Stimulated activated naive CD8-positive, alpha-beta T cell treated with anti-CD3 and anti-CD28 coated beads, Interleukin-15, amount 100 ng/mL, for 72 hours (primary cell): ENCODE data around the gene CA10.

Experiments used
- ATAC-seq: fragments of 150-1000 bp; cut with Tn5 transposase; 2 replicates; pipeline ENCODE4 v1.10.0; 2021; ENCODE audit warnings: mild to moderate bottlenecking, moderate library complexity
- DNase-seq, 2 donors: peaks; one replicate each; pipeline ENCODE4 v3.0.0; 2021 to 2022
- H3K27ac Mint-ChIP-seq, 2 donors: one replicate each; pipeline ENCODE4 v1.8.0; 2022; ENCODE audit warnings: mild to moderate bottlenecking in 2 of 2, mixed read lengths in 2 of 2, moderate library complexity in 2 of 2
- H3K27me3 Mint-ChIP-seq: one replicate; pipeline ENCODE4 v1.8.0; 2022; ENCODE audit warnings: mixed read lengths
- H3K4me1 Mint-ChIP-seq: one replicate; pipeline ENCODE4 v1.8.0; 2022; ENCODE audit warnings: mild to moderate bottlenecking, mixed read lengths
- H3K4me3 Mint-ChIP-seq, 2 donors: one replicate each; pipeline ENCODE4 v1.8.0; 2022; ENCODE audit warnings: mild to moderate bottlenecking in 2 of 2, mixed read lengths in 2 of 2, moderate library complexity in 1 of 2
- H3K9me3 Mint-ChIP-seq, 2 donors: one replicate each; pipeline ENCODE4 v1.8.0; 2022; ENCODE audit warnings: mixed read lengths in 2 of 2

Gene CA10

DNA sequence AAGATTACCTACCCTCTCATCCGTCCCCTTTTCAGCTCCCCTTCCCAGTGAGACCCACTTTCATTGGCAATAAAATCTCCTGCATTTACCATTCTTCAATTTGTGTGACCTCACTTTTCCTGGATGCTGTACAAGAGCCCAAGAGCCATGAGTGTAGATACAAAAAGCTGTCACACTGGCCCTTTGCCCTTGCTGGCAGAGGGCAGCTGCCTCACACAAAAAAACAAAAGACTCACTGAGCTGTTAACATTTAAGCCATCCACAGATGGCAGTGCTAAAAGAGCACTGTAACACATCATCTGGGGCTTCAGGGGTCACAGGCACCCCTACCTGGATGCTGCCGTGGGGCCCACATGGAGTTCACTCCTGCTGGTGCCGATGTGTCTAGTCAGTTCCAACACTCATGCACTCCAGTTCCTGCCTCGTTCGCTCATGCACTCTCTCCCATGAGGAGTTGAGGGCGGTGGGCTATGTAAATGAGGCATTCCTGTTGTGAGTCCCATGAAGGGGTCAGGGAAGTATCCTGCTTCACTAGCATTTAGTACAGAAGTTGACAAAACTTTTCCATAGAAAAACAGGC is 123.1 kb downstream of the CA10 start:
- DNase-seq (no peak), ATAC-seq (no peak)
- Mint-ChIP-seq H3K4me3 (no peak overlapping the region), H3K4me1 (no peaks in the 10 kb centered on the region), H3K27ac (no peak overlapping the region), H3K9me3 (no peaks in the 10 kb centered on the region), H3K27me3 (peaks cover 3% of the 10 kb centered on the region)

GRCh38 chr17:52032454-52032853 is 126.1 kb downstream of the CA10 start:
- DNase-seq (no peak), ATAC-seq (no peak)
- no peak overlapping the region for H3K4me3 Mint-ChIP-seq
- peaks cover 9% of the 10 kb centered on the region for H3K27me3 Mint-ChIP-seq
- H3K4me1 Mint-ChIP-seq, result no peaks in the 10 kb centered on the region
- H3K9me3 Mint-ChIP-seq, result no peaks in the 10 kb centered on the region
- H3K27ac Mint-ChIP-seq, result no peak overlapping the region

DNA sequence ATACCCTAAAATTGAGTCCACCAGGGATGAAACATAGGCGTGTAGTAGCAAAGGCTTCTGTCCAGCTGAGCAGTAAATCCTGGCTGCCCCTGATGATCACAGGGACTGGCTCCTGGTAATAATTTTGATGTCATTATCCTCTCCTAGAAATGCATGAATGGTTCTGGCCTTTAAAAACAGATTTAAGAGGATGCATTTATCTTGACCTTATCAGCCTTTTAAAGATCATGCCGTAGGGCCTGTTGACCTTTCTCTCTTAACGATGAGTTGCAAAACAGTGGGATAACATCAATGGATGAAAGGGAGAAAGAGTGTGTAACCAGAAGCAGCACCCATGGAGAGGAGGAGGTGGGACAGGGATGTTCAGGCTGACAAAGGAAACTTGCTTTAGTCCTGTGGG is 128.5 kb downstream of the CA10 start:
- no peaks in the 10 kb centered on the region for H3K4me1 Mint-ChIP-seq
- H3K27me3 Mint-ChIP-seq, result peaks cover 9% of the 10 kb centered on the region
- DNase-seq (no peak), ATAC-seq (no peak)
- no peak overlapping the region for H3K27ac Mint-ChIP-seq
- H3K9me3 Mint-ChIP-seq, result no peaks in the 10 kb centered on the region
- H3K4me3 Mint-ChIP-seq, result no peak overlapping the region

GRCh38 chr17:52027620-52028295 is 130.8 kb downstream of the CA10 start:
- DNase-seq (no peak), ATAC-seq (no peak)

DNA sequence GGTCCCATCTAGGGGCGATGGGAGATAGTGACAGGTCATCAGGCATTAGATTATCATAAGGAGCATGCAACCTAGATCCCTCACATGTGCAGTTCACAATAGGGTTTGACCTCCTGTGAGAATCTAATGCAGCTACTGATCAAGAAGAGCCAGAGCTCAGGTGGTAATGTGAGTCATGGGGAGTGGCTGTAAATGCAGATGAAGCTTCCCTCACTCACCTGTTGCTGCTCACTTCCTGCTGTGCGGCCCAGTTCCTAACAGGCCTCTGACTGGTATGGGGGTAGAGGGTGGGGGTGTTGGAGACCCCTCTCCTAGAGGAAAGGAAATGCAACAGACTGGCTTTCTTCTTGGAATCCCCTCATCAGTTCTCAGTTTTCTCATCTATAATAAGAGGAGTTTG is 131.4 kb downstream of the CA10 start:
- H3K27ac Mint-ChIP-seq, result no peak overlapping the region
- peaks cover 9% of the 10 kb centered on the region for H3K27me3 Mint-ChIP-seq
- no peaks in the 10 kb centered on the region for H3K9me3 Mint-ChIP-seq
- DNase-seq, result no peak
- H3K4me3 Mint-ChIP-seq, result no peak overlapping the region
- ATAC-seq, result no peak
- H3K4me1 Mint-ChIP-seq, result no peaks in the 10 kb centered on the region

More at GRCh38 chr17:52027620-52028295, 130.8 kb downstream of the CA10 start:
- H3K27me3 Mint-ChIP-seq, result peaks cover 9% of the 10 kb centered on the region
- no peaks in the 10 kb centered on the region for H3K4me1 Mint-ChIP-seq
- H3K27ac Mint-ChIP-seq, result no peak overlapping the region
- no peak overlapping the region for H3K4me3 Mint-ChIP-seq
- H3K9me3 Mint-ChIP-seq, result no peaks in the 10 kb centered on the region

DNA sequence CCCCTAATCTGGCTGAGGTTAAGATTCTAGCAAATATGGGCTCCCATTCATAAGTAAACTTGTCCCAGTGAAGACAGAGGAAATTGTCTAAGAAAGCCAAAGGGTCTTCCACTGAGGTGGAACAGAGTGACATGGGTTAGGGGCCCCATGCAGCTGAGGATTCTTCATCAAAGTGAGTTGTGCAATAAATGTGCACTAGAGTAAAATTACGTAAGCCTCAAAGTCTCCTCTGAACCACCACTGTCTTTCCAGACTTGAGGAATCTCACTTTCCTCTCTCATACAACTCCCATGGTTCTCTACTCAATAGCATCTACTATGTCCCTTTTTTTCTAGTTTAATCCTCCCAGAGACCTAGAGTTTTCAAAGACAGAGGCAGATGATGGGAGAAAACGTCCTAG is 132.4 kb downstream of the CA10 start:
- Mint-ChIP-seq H3K4me1 (no peaks in the 10 kb centered on the region), H3K27me3 (peaks cover 9% of the 10 kb centered on the region), H3K9me3 (peaks cover 0 to 6% of the 10 kb centered on the region in 2 donors), H3K4me3 (no peak overlapping the region), H3K27ac (no peak overlapping the region)
- ATAC-seq (no peak), DNase-seq (no peak)

DNA sequence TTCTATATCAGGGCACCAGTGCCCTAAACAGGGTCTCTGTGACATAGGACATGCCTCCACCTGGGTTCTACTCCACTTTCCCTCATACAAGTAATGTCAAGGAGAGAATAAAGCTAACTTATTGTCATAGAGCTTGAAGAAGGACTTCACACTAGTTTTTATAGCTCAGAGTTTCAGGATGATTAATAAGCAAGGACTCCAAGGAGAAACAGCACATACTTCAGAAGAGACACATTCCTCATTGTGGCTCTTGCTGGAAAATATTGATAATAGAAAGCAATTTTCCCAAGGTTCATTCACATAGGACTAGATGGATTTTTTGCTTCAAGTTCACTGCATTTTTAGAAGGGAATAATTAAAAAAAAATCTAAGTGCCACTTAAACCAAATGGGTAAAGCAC is 133.3 kb downstream of the CA10 start:
- ATAC-seq, result no peak
- peaks cover 0 to 6% of the 10 kb centered on the region in 2 donors for H3K9me3 Mint-ChIP-seq
- DNase-seq, result no peak
- H3K27me3 Mint-ChIP-seq, result peaks cover 4% of the 10 kb centered on the region
- no peak overlapping the region for H3K27ac Mint-ChIP-seq
- no peaks in the 10 kb centered on the region for H3K4me1 Mint-ChIP-seq
- H3K4me3 Mint-ChIP-seq, result no peak overlapping the region

DNA sequence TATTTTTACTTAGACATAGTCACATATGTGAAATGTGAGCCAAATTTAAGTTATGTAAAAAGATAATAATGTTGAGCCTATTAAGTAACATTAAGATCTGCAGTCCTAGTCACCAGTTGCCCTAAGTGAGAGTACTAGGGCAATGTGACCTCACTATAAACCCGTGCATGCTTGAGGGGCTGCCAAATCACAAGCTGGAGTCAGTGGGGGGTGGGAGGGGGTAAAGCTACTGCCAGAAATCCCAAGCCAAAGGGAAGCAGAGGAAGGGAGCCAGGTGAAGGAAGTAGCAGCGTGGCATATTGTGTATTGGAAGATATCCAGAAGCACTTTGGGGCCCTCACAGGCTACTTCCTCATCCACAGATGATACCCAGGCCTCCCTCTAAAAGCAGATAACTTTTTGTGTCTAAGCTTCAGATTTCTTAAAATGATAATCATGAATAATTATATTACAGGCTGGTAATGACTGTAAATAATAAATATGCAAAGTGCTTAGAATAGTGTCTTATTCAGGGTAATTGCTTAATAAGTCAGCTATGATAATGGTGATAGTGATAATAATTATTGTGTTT is 134.1 kb downstream of the CA10 start:
- no peaks in the 10 kb centered on the region for H3K27me3 Mint-ChIP-seq
- no peak overlapping the region for H3K27ac Mint-ChIP-seq
- ATAC-seq, result no peak
- no peak overlapping the region for H3K4me3 Mint-ChIP-seq
- peaks cover 0 to 6% of the 10 kb centered on the region in 2 donors for H3K9me3 Mint-ChIP-seq
- DNase-seq, result no peak
- H3K4me1 Mint-ChIP-seq, result no peaks in the 10 kb centered on the region

DNA sequence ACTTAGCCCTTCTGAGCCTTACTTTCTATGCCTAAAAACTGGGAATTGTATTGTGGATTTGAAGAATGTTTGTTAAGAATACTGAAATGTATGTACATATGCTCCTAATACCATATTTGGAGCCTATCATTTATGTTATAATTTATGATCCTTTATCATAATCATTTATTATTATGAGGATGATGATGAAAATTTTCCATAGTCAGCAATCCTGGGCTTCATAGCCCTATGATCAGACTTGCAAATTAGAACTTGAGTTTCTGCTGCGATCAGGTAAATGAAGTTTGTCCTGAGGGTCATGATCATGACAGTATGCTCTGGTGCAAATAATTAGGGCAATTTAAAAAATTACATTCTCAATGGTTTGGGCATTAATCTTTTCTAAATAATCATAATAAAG is 147.4 kb downstream of the CA10 start:
- Mint-ChIP-seq H3K4me3 (no peak overlapping the region), H3K27me3 (no peaks in the 10 kb centered on the region), H3K9me3 (no peaks in the 10 kb centered on the region), H3K4me1 (no peaks in the 10 kb centered on the region), H3K27ac (no peak overlapping the region)
- ATAC-seq (no peak), DNase-seq (no peak)

DNA sequence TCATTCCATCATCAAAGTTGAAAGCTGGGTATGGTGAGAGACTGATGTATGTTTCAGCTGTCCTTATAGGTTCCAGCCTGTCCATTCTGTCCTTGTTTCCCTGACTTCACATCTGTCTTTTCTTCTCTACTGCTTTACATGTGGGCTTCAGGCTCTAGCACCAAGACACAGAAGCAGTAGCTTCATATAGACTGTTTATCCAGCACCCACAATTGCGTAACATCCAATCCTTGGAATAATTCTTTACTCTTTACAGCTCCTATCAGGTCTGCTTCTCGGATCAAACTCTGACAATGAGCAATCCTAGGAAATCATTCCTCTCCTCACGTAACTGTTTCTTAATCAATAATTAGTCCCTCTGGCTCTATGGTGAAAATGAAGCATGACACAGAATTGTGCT is 158.9 kb downstream of the CA10 start:
- H3K4me3 Mint-ChIP-seq, result no peak overlapping the region
- no peak for ATAC-seq
- H3K27ac Mint-ChIP-seq, result no peak overlapping the region
- H3K27me3 Mint-ChIP-seq, result no peaks in the 10 kb centered on the region
- DNase-seq, result no peak
- H3K9me3 Mint-ChIP-seq, result no peaks in the 10 kb centered on the region
- H3K4me1 Mint-ChIP-seq, result no peaks in the 10 kb centered on the region

DNA sequence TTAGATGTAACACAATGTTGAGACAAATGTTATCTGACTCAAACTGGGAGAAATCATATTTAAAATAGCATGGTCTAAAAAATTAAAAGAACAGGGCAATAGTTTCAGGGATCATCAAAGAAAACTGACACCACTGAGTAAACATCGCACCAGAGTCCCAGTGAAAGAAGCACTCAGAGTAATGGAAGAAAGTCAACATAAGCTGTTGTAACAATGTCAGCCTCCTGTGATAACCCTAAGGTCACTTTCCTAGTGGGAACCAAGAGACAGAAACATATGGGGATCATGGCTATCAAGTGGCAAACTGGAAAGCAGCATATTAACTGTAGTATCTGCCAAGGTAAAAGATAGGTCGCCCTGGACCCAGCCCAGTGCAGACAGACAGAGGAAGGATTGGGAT is 160.8 kb downstream of the CA10 start:
- no peaks in the 10 kb centered on the region for H3K4me1 Mint-ChIP-seq
- H3K4me3 Mint-ChIP-seq, result no peak overlapping the region
- no peaks in the 10 kb centered on the region for H3K27me3 Mint-ChIP-seq
- ATAC-seq (no peak), DNase-seq (no peak)
- no peak overlapping the region for H3K27ac Mint-ChIP-seq
- no peaks in the 10 kb centered on the region for H3K9me3 Mint-ChIP-seq

DNA sequence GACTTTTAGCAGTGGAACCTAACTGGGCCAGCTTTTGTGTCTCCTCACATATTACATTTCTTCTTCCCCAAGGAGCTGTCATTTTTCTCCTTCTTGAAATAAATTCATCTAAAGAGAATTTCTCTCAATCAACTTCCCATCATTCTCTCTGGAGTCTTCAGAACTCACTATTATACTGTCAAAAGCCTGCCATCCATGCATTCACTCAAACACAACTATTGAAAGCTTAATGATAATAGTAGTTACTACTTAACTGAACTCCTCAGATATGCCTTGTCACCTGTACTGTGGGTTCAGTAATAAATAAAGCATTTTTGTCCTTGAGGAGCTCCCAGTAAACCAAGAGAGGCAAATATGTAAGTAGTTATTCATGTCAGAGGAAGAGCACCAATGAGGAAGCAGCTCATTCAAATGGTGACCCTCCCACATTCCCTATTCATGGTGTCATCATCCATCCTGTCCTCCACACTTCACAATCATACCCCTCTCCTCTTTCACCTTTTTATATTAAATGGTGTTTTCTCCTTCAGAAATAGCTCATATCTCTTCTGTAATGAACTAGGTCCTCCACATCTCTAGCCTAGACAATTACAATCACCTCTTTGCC is 162.6 kb downstream of the CA10 start:
- DNase-seq (no peak), ATAC-seq (no peak)
- Mint-ChIP-seq H3K4me3 (no peak overlapping the region), H3K4me1 (no peaks in the 10 kb centered on the region), H3K27me3 (no peaks in the 10 kb centered on the region), H3K9me3 (no peaks in the 10 kb centered on the region), H3K27ac (no peak overlapping the region)

- ATAC-seq (no peak), DNase-seq (no peak)
- Mint-ChIP-seq H3K27me3 (no peaks in the 10 kb centered on the region), H3K4me3 (no peak overlapping the region), H3K27ac (no peak overlapping the region), H3K9me3 (no peaks in the 10 kb centered on the region), H3K4me1 (no peaks in the 10 kb centered on the region)
Observed at GRCh38 chr17:51992864-51993416, 165.6 kb downstream of the CA10 start.

- ATAC-seq (no peak), DNase-seq (no peak)
- Mint-ChIP-seq H3K4me1 (no peaks in the 10 kb centered on the region), H3K27ac (no peak overlapping the region), H3K9me3 (peaks cover 0 to 14% of the 10 kb centered on the region in 2 donors), H3K27me3 (no peaks in the 10 kb centered on the region), H3K4me3 (no peak overlapping the region)
Observed at GRCh38 chr17:51971121-51971520, 187.4 kb downstream of the CA10 start.

DNA sequence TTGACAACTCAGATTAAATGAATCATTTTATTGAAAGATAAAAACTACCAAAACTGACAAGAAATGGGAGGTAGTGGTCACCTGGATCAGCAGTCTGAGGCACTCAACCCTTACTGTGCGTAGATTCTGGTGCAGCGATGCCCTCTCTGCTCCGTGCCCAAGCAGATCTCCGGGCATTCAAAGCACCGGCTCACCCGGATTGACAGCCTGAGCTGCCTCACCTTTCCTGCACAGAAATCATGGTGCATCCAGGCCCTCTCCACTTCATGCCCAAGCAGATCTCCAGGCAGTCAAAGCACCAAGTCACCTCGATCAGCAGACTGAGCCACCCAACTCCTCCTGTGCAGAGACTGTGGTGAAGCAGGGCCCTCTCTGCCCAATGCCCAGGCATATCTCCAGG is 196.8 kb downstream of the CA10 start:
- Mint-ChIP-seq H3K9me3 (peaks cover 21 to 42% of the 10 kb centered on the region in 2 donors), H3K27me3 (peaks cover 11% of the 10 kb centered on the region), H3K4me3 (no peak overlapping the region), H3K4me1 (no peaks in the 10 kb centered on the region), H3K27ac (no peak overlapping the region)
- no peak for DNase-seq
- no peak for ATAC-seq

GRCh38 chr17:51957786-51958185 is 200.7 kb downstream of the CA10 start:
- H3K9me3 Mint-ChIP-seq, result peaks cover 12 to 22% of the 10 kb centered on the region in 2 donors
- ATAC-seq (no peak), DNase-seq (no peak)
- no peak overlapping the region for H3K4me3 Mint-ChIP-seq
- no peak overlapping the region for H3K27ac Mint-ChIP-seq
- H3K4me1 Mint-ChIP-seq, result no peaks in the 10 kb centered on the region
- no peaks in the 10 kb centered on the region for H3K27me3 Mint-ChIP-seq
